Measurements from ENCODE around the gene C1QTNF9. TPM values are rescaled to one million over a fixed set of nuclear protein-coding genes. Genes with fewer than 3 reads are reported as not detected.

The C1QTNF9 gene
- total and polyA plus RNA-seq, 2 of the 4 experiments (the other 2 are of a cell fraction), result 0.18 to 0.21 TPM

GRCh38 chr13:24301911-24302310 is 7.5 kb upstream of the C1QTNF9 start:
- H2BK5ac ChIP-seq (ENCODE audit: low read depth, low read length, poor library complexity, severe bottlenecking), result no peak overlapping the region
- no peak overlapping the region for H2BK20ac ChIP-seq (ENCODE audit: low read depth, low read length)
- no peak overlapping the region for H4K5ac ChIP-seq (ENCODE audit: low read depth, low read length)
- H3K4me3 ChIP-seq (ENCODE audit: insufficient read depth, low read depth, low read length), result no peak overlapping the region
- no peak overlapping the region for H3K4ac ChIP-seq (ENCODE audit: low read depth, low read length)
- H3K14ac ChIP-seq (replicated peaks; ENCODE audit: low read depth, low read length), result no peak overlapping the region
- ChIA-PET POLR2A (ENCODE audit: unreplicated experiment) (no interaction called here), CTCF (no interaction called here)
- H3K23ac ChIP-seq (ENCODE audit: low read depth, low read length), result no peak overlapping the region
- no peak for TF ChIP-seq BHLHE40 (IDR thresholded peaks at IDR 0.05; ENCODE audit: low read depth, low read length)
- no peak for TF ChIP-seq RCOR1 (IDR thresholded peaks at IDR 0.05; ENCODE audit: insufficient replicate concordance, low read length)
- no peak for TF ChIP-seq MAZ (IDR thresholded peaks at IDR 0.05; ENCODE audit: borderline replicate concordance, low read depth, low read length)
- TF ChIP-seq MXI1 (IDR thresholded peaks at IDR 0.05; ENCODE audit: borderline replicate concordance, low read depth, low read length), result no peak
- TF ChIP-seq CTCF (conservative IDR thresholded peaks at IDR 0.05; ENCODE audit: low read depth, low read length), result no peak
- TF ChIP-seq FOS (IDR thresholded peaks at IDR 0.05; ENCODE audit: low read depth, low read length), result no peak
- TF ChIP-seq CHD1 (IDR thresholded peaks at IDR 0.05; ENCODE audit: low read depth, low read length), result no peak
- TF ChIP-seq RFX5 (IDR thresholded peaks at IDR 0.05; ENCODE audit: low read depth, low read length), result no peak
- TF ChIP-seq, protein P1, sequence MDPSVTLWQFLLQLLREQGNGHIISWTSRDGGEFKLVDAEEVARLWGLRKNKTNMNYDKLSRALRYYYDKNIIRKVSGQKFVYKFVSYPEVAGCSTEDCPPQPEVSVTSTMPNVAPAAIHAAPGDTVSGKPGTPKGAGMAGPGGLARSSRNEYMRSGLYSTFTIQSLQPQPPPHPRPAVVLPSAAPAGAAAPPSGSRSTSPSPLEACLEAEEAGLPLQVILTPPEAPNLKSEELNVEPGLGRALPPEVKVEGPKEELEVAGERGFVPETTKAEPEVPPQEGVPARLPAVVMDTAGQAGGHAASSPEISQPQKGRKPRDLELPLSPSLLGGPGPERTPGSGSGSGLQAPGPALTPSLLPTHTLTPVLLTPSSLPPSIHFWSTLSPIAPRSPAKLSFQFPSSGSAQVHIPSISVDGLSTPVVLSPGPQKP (IDR thresholded peaks at IDR 0.05; ENCODE audit: borderline replicate concordance, low read depth, low read length), result no peak
- TF ChIP-seq POLR2A (IDR thresholded peaks at IDR 0.05; ENCODE audit: low read depth, low read length), result no peak
- no peak for TF ChIP-seq MAFK (IDR thresholded peaks at IDR 0.05; ENCODE audit: low read depth, low read length)
- no peak for TF ChIP-seq SMC3 (IDR thresholded peaks at IDR 0.05; ENCODE audit: low read depth, low read length)
- TF ChIP-seq USF2 (IDR thresholded peaks at IDR 0.05; ENCODE audit: low read depth, low read length), result no peak
- no peak for TF ChIP-seq RAD21 (IDR thresholded peaks at IDR 0.05; ENCODE audit: low read length)
- no peak for TF ChIP-seq CEBPB (IDR thresholded peaks at IDR 0.05; ENCODE audit: low read depth, low read length)
- TF ChIP-seq NFE2L2 (IDR thresholded peaks at IDR 0.05; ENCODE audit: low read depth, low read length), result no peak
- no peak overlapping the region for H3K4me2 ChIP-seq (ENCODE audit: low read depth, low read length)
- no peak overlapping the region for H2AK5ac ChIP-seq (ENCODE audit: low read depth, low read length)
- no peak overlapping the region for H2BK15ac ChIP-seq (ENCODE audit: low read depth, low read length)
- 0 out of 4 replicates have a peak, but pooled peaks cover 0 to 3% of the 10 kb centered on the region in 2 experiments for H3K79me1 ChIP-seq (ENCODE audit: low read depth in 1 of 2, low read length in 2 of 2)
- H2AFZ ChIP-seq (replicated peaks; ENCODE audit: low read length, poor library complexity), result no peak overlapping the region
- dilution Hi-C loops (cut with HindIII; ENCODE audit: low sequenced_read_pairs, unreplicated experiment) (no loop called here), in situ Hi-C loops (cut with MboI; ENCODE audit: low sequenced_read_pairs) (no loop called here), intact Hi-C loops (cut with micrococcal nuclease) (no loop called here)
- H3K27ac ChIP-seq (ENCODE audit: insufficient read depth, low read length), result no peak overlapping the region
- H3K9ac ChIP-seq (ENCODE audit: low read depth, low read length), result no peak overlapping the region
- H3K27me3 ChIP-seq (ENCODE audit: control insufficient read depth, insufficient read depth, low read length), result no peaks in the 10 kb centered on the region
- H3K4me1 ChIP-seq (ENCODE audit: control insufficient read depth, insufficient read depth, low read length), result peaks cover 11% of the 10 kb centered on the region
- no TSS peak for BruUV-seq (replicated peaks)
- H2BK120ac ChIP-seq (ENCODE audit: low read depth, low read length), result no peak overlapping the region
- H4K91ac ChIP-seq (ENCODE audit: insufficient read depth, low read depth, low read length), result no peak overlapping the region
- no peak for DNase-seq
- H3K9me3 ChIP-seq (ENCODE audit: control insufficient read depth, insufficient read depth, low read length), result no peaks in the 10 kb centered on the region
- peaks cover under 1% of the 10 kb centered on the region for H4K20me1 ChIP-seq (ENCODE audit: insufficient read depth, low read length)
- H3K9me1 ChIP-seq (ENCODE audit: insufficient read depth, low read length), result peaks cover 6% of the 10 kb centered on the region
- no peak for ATAC-seq (ENCODE audit: low read depth)
- 80% methylated on average over 2 of the region's 7 CpGs; no CpG with 5 or more reads in 1 of the 2 experiments for WGBS, 2 experiments (ENCODE audit: extremely low coverage in 2 of 2, insufficient read length in 1 of 2)
- H2AK9ac ChIP-seq (replicated peaks; ENCODE audit: low read depth, low read length, poor library complexity), result no peak overlapping the region
- H3K56ac ChIP-seq (ENCODE audit: extremely low read depth, insufficient read depth, low read length), result no peak overlapping the region
- H4K8ac ChIP-seq (ENCODE audit: low read depth in 2 of 2, low read length in 2 of 2), result no peak overlapping the region
- no peak overlapping the region for H3K18ac ChIP-seq (ENCODE audit: low read depth, low read length)
- peaks cover 51% of the 10 kb centered on the region for H3K36me3 ChIP-seq (ENCODE audit: control insufficient read depth, insufficient read depth, low read length)

Measured in IMR-90 (cell line).